ENCODE measurements around the gene CLIP4.

The CLIP4 gene

GRCh38 chr2:29160184-29160583 is 45.0 kb downstream of the CLIP4 start:
- Histone ChIP-seq H3K9me3 (ENCODE audit: control insufficient read depth in 1 of 2, low read length in 2 of 2) (no peaks in the 10 kb centered on the region), H3K36me3 (ENCODE audit: control insufficient read depth in 1 of 2, insufficient read depth in 2 of 2, low read length in 2 of 2) (peaks cover 0 to 7% of the 10 kb centered on the region in 2 donors), H3K9ac (ENCODE audit: low read depth in 1 of 2, low read length in 2 of 2) (no peak overlapping the region), H3K4me3 (ENCODE audit: low read depth in 1 of 2, low read length in 2 of 2) (no peak overlapping the region), H3K27me3 (ENCODE audit: control insufficient read depth in 1 of 2, insufficient read depth in 2 of 2, low read length in 2 of 2) (no peaks in the 10 kb centered on the region), H3K27ac (ENCODE audit: low read depth, low read length) (no peak overlapping the region), H3K4me1 (ENCODE audit: control insufficient read depth in 1 of 2, insufficient read depth in 2 of 2, low read length in 2 of 2) (no peaks in the 10 kb centered on the region)

- no peaks in the 10 kb centered on the region for H3K4me1 ChIP-seq (ENCODE audit: control insufficient read depth in 1 of 2, insufficient read depth in 2 of 2, low read length in 2 of 2)
- no peak overlapping the region for H3K4me3 ChIP-seq (ENCODE audit: low read depth in 1 of 2, low read length in 2 of 2)
- H3K36me3 ChIP-seq (ENCODE audit: control insufficient read depth in 1 of 2, insufficient read depth in 2 of 2, low read length in 2 of 2) = peaks cover 0 to 4% of the 10 kb centered on the region in 2 donors
- no peaks in the 10 kb centered on the region for H3K9me3 ChIP-seq (ENCODE audit: control insufficient read depth in 1 of 2, low read length in 2 of 2)
- H3K27me3 ChIP-seq (ENCODE audit: control insufficient read depth in 1 of 2, insufficient read depth in 2 of 2, low read length in 2 of 2) = no peaks in the 10 kb centered on the region
- H3K27ac ChIP-seq (ENCODE audit: low read depth, low read length) = no peak overlapping the region
- no peak overlapping the region for H3K9ac ChIP-seq (ENCODE audit: low read depth in 1 of 2, low read length in 2 of 2)
Measured at GRCh38 chr2:29162204-29162928, 47.2 kb downstream of the CLIP4 start.

GRCh38 chr2:29164091-29164846 is 49.1 kb downstream of the CLIP4 start:
- Histone ChIP-seq H3K4me3 (ENCODE audit: low read depth in 1 of 2, low read length in 2 of 2) (no peak overlapping the region), H3K36me3 (ENCODE audit: control insufficient read depth in 1 of 2, insufficient read depth in 2 of 2, low read length in 2 of 2) (peaks cover 3 to 4% of the 10 kb centered on the region in 2 donors), H3K27ac (ENCODE audit: low read depth, low read length) (no peak overlapping the region), H3K9me3 (ENCODE audit: control insufficient read depth in 1 of 2, low read length in 2 of 2) (no peaks in the 10 kb centered on the region), H3K4me1 (ENCODE audit: control insufficient read depth in 1 of 2, insufficient read depth in 2 of 2, low read length in 2 of 2) (no peaks in the 10 kb centered on the region), H3K27me3 (ENCODE audit: control insufficient read depth in 1 of 2, insufficient read depth in 2 of 2, low read length in 2 of 2) (no peaks in the 10 kb centered on the region), H3K9ac (ENCODE audit: low read depth in 1 of 2, low read length in 2 of 2) (no peak overlapping the region)

- Histone ChIP-seq H3K4me3 (ENCODE audit: low read depth in 1 of 2, low read length in 2 of 2) (no peak overlapping the region), H3K36me3 (ENCODE audit: control insufficient read depth in 1 of 2, insufficient read depth in 2 of 2, low read length in 2 of 2) (peaks cover 3 to 4% of the 10 kb centered on the region in 2 donors), H3K27ac (ENCODE audit: low read depth, low read length) (no peak overlapping the region), H3K9ac (ENCODE audit: low read depth in 1 of 2, low read length in 2 of 2) (no peak overlapping the region), H3K27me3 (ENCODE audit: control insufficient read depth in 1 of 2, insufficient read depth in 2 of 2, low read length in 2 of 2) (no peaks in the 10 kb centered on the region), H3K9me3 (ENCODE audit: control insufficient read depth in 1 of 2, low read length in 2 of 2) (no peaks in the 10 kb centered on the region), H3K4me1 (ENCODE audit: control insufficient read depth in 1 of 2, insufficient read depth in 2 of 2, low read length in 2 of 2) (no peaks in the 10 kb centered on the region)
Measured at GRCh38 chr2:29165362-29166241, 50.4 kb downstream of the CLIP4 start.

GRCh38 chr2:29166242-29167039 is 51.2 kb downstream of the CLIP4 start:
- Histone ChIP-seq H3K4me1 (ENCODE audit: control insufficient read depth in 1 of 2, insufficient read depth in 2 of 2, low read length in 2 of 2) (no peaks in the 10 kb centered on the region), H3K27me3 (ENCODE audit: control insufficient read depth in 1 of 2, insufficient read depth in 2 of 2, low read length in 2 of 2) (no peaks in the 10 kb centered on the region), H3K9me3 (ENCODE audit: control insufficient read depth in 1 of 2, low read length in 2 of 2) (no peaks in the 10 kb centered on the region), H3K4me3 (ENCODE audit: low read depth in 1 of 2, low read length in 2 of 2) (no peak overlapping the region), H3K9ac (ENCODE audit: low read depth in 1 of 2, low read length in 2 of 2) (no peak overlapping the region), H3K27ac (ENCODE audit: low read depth, low read length) (no peak overlapping the region), H3K36me3 (ENCODE audit: control insufficient read depth in 1 of 2, insufficient read depth in 2 of 2, low read length in 2 of 2) (peaks cover 3% of the 10 kb centered on the region in 2 donors)

- Histone ChIP-seq H3K4me1 (ENCODE audit: control insufficient read depth in 1 of 2, insufficient read depth in 2 of 2, low read length in 2 of 2) (no peaks in the 10 kb centered on the region), H3K27ac (ENCODE audit: low read depth, low read length) (no peak overlapping the region), H3K36me3 (ENCODE audit: control insufficient read depth in 1 of 2, insufficient read depth in 2 of 2, low read length in 2 of 2) (peaks cover 0 to 8% of the 10 kb centered on the region in 2 donors), H3K27me3 (ENCODE audit: control insufficient read depth in 1 of 2, insufficient read depth in 2 of 2, low read length in 2 of 2) (no peaks in the 10 kb centered on the region), H3K9ac (ENCODE audit: low read depth in 1 of 2, low read length in 2 of 2) (no peak overlapping the region), H3K4me3 (ENCODE audit: low read depth in 1 of 2, low read length in 2 of 2) (no peak overlapping the region), H3K9me3 (ENCODE audit: control insufficient read depth in 1 of 2, low read length in 2 of 2) (no peaks in the 10 kb centered on the region)
Measured at GRCh38 chr2:29174937-29175336, 59.7 kb downstream of the CLIP4 start.

GRCh38 chr2:29175338-29175737 is 60.1 kb downstream of the CLIP4 start:
- Histone ChIP-seq H3K9me3 (ENCODE audit: control insufficient read depth in 1 of 2, low read length in 2 of 2) (no peaks in the 10 kb centered on the region), H3K4me1 (ENCODE audit: control insufficient read depth in 1 of 2, insufficient read depth in 2 of 2, low read length in 2 of 2) (no peaks in the 10 kb centered on the region), H3K27me3 (ENCODE audit: control insufficient read depth in 1 of 2, insufficient read depth in 2 of 2, low read length in 2 of 2) (no peaks in the 10 kb centered on the region), H3K36me3 (ENCODE audit: control insufficient read depth in 1 of 2, insufficient read depth in 2 of 2, low read length in 2 of 2) (peaks cover 0 to 11% of the 10 kb centered on the region in 2 donors), H3K9ac (ENCODE audit: low read depth in 1 of 2, low read length in 2 of 2) (no peak overlapping the region), H3K27ac (ENCODE audit: low read depth, low read length) (no peak overlapping the region), H3K4me3 (ENCODE audit: low read depth in 1 of 2, low read length in 2 of 2) (no peak overlapping the region)

- peaks cover 0 to 6% of the 10 kb centered on the region in 2 donors for H3K36me3 ChIP-seq (ENCODE audit: control insufficient read depth in 1 of 2, insufficient read depth in 2 of 2, low read length in 2 of 2)
- H3K9me3 ChIP-seq (ENCODE audit: control insufficient read depth in 1 of 2, low read length in 2 of 2) = no peaks in the 10 kb centered on the region
Measured at GRCh38 chr2:29182334-29182733, 67.1 kb downstream of the CLIP4 start.

GRCh38 chr2:29182920-29183319 is 67.7 kb downstream of the CLIP4 start:
- H3K27ac ChIP-seq (ENCODE audit: low read depth, low read length) = no peak overlapping the region
- H3K36me3 ChIP-seq (ENCODE audit: control insufficient read depth in 1 of 2, insufficient read depth in 2 of 2, low read length in 2 of 2) = peaks cover 0 to 6% of the 10 kb centered on the region in 2 donors

More at GRCh38 chr2:29182334-29182733, 67.1 kb downstream of the CLIP4 start:
- Histone ChIP-seq H3K27me3 (ENCODE audit: control insufficient read depth in 1 of 2, insufficient read depth in 2 of 2, low read length in 2 of 2) (no peaks in the 10 kb centered on the region), H3K9ac (ENCODE audit: low read depth in 1 of 2, low read length in 2 of 2) (no peak overlapping the region), H3K4me1 (ENCODE audit: control insufficient read depth in 1 of 2, insufficient read depth in 2 of 2, low read length in 2 of 2) (no peaks in the 10 kb centered on the region), H3K4me3 (ENCODE audit: low read depth in 1 of 2, low read length in 2 of 2) (no peak overlapping the region), H3K27ac (ENCODE audit: low read depth, low read length) (no peak overlapping the region)

More at GRCh38 chr2:29182920-29183319, 67.7 kb downstream of the CLIP4 start:
- H3K27me3 ChIP-seq (ENCODE audit: control insufficient read depth in 1 of 2, insufficient read depth in 2 of 2, low read length in 2 of 2) = no peaks in the 10 kb centered on the region
- H3K4me3 ChIP-seq (ENCODE audit: low read depth in 1 of 2, low read length in 2 of 2) = no peak overlapping the region
- H3K9ac ChIP-seq (ENCODE audit: low read depth in 1 of 2, low read length in 2 of 2) = no peak overlapping the region
- H3K9me3 ChIP-seq (ENCODE audit: control insufficient read depth in 1 of 2, low read length in 2 of 2) = no peaks in the 10 kb centered on the region
- no peaks in the 10 kb centered on the region for H3K4me1 ChIP-seq (ENCODE audit: control insufficient read depth in 1 of 2, insufficient read depth in 2 of 2, low read length in 2 of 2)

Data from duodenal mucosa (tissue), 2 donors.